ENCODE data around the gene CPN1.

- TF ChIP-seq UBTF (IDR thresholded peaks at IDR 0.05; ENCODE audit: borderline replicate concordance in 1 of 2, low read depth in 2 of 2, low read length in 2 of 2) (no peak), TEAD1 (CRISPR knock-in tag; IDR thresholded peaks at IDR 0.05) (no peak), TFE3 (CRISPR knock-in tag; IDR thresholded peaks at IDR 0.05) (no peak), SIN3A (IDR thresholded peaks at IDR 0.05; ENCODE audit: borderline replicate concordance in 2 of 2, control insufficient read depth in 1 of 2, low read depth in 2 of 2, low read length in 2 of 2) (no peak), CTCF (IDR thresholded peaks at IDR 0.05 in 2 of 3, conservative IDR thresholded peaks at IDR 0.05 in 1 of 3; ENCODE audit: insufficient read depth in 2 of 3, low read depth in 1 of 3, low read length in 3 of 3) (no peak), YY1 (IDR thresholded peaks at IDR 0.05; ENCODE audit: borderline replicate concordance in 1 of 3, control insufficient read depth in 1 of 3, extremely low read depth in 1 of 3, insufficient read depth in 3 of 3, insufficient read length in 1 of 3, insufficient replicate concordance in 2 of 3, low read depth in 1 of 3, low read length in 2 of 3) (no peak), L3MBTL2 (IDR thresholded peaks at IDR 0.05) (no peak), RAD51 (IDR thresholded peaks at IDR 0.05; ENCODE audit: borderline replicate concordance, low read depth) (no peak), ZBTB8A (IDR thresholded peaks at IDR 0.05; ENCODE audit: partially characterized antibody) (no peak), SAP30 (IDR thresholded peaks at IDR 0.05; ENCODE audit: borderline replicate concordance, insufficient read depth, low read depth, low read length, poor library complexity, severe bottlenecking) (no peak), TAF9B (IDR thresholded peaks at IDR 0.05; ENCODE audit: partially characterized antibody) (no peak), U2AF2 (optimal IDR thresholded peaks at IDR 0.05; ENCODE audit: low read depth, low read length) (no peak), MYNN (IDR thresholded peaks at IDR 0.05) (no peak), MYNN (CRISPR knock-in tag; IDR thresholded peaks at IDR 0.05) (no peak), SP1 (CRISPR knock-in tag; IDR thresholded peaks at IDR 0.05) (no peak)
These were observed 49.2 kb upstream of the CPN1 start for GRCh38 chr10:100130831-100131230.

All from K562 (cell line).